ENCODE results near the gene COX15.

COX15 gene

GRCh38 chr10:99720387-99720786 is 11.5 kb downstream of the COX15 start:
- no peak overlapping the region for H3K4me3 ChIP-seq (ENCODE audit: insufficient read length, low read depth)
- no peak for DNase-seq (ENCODE audit: low read depth, low spot score)
- no peaks in the 10 kb centered on the region for H3K9me3 ChIP-seq (ENCODE audit: insufficient read depth, low read length)
- H3K36me3 ChIP-seq (ENCODE audit: insufficient read depth, insufficient read length, low read length) = peaks cover 82% of the 10 kb centered on the region
- TF ChIP-seq SUZ12 (IDR thresholded peaks at IDR 0.05; ENCODE audit: extremely low read depth, insufficient read depth, insufficient read length) = no peak
- no peak for TF ChIP-seq YY1 (IDR thresholded peaks at IDR 0.05; ENCODE audit: insufficient read depth, insufficient read length)
- TF ChIP-seq ZNF274 (IDR thresholded peaks at IDR 0.05; ENCODE audit: low read depth, low read length) = no peak
- H3K27me3 ChIP-seq (ENCODE audit: insufficient read depth, insufficient read length) = no peaks in the 10 kb centered on the region
- H3K4me1 ChIP-seq (ENCODE audit: insufficient read depth, insufficient read length) = no peaks in the 10 kb centered on the region
- no peak overlapping the region for H3K9ac ChIP-seq (ENCODE audit: insufficient read length, low read depth)

GRCh38 chr10:99714446-99714845 is 17.5 kb downstream of the COX15 start:
- DNase-seq (ENCODE audit: low read depth, low spot score) = no peak
- Histone ChIP-seq H3K4me3 (ENCODE audit: insufficient read length, low read depth) (no peak overlapping the region), H3K36me3 (ENCODE audit: insufficient read depth, insufficient read length, low read length) (peaks cover 75% of the 10 kb centered on the region), H3K27me3 (ENCODE audit: insufficient read depth, insufficient read length) (no peaks in the 10 kb centered on the region), H3K9ac (ENCODE audit: insufficient read length, low read depth) (no peak overlapping the region), H3K9me3 (ENCODE audit: insufficient read depth, low read length) (no peaks in the 10 kb centered on the region), H3K4me1 (ENCODE audit: insufficient read depth, insufficient read length) (no peaks in the 10 kb centered on the region)
- TF ChIP-seq YY1 (IDR thresholded peaks at IDR 0.05; ENCODE audit: insufficient read depth, insufficient read length) (no peak), ZNF274 (IDR thresholded peaks at IDR 0.05; ENCODE audit: low read depth, low read length) (no peak), SUZ12 (IDR thresholded peaks at IDR 0.05; ENCODE audit: extremely low read depth, insufficient read depth, insufficient read length) (no peak)

GRCh38 chr10:99711129-99711719 is 20.7 kb downstream of the COX15 start:
- DNase-seq (ENCODE audit: low read depth, low spot score) = peak; percentile 20

GRCh38 chr10:99709480-99710229 is 22.3 kb downstream of the COX15 start:
- Histone ChIP-seq H3K27me3 (ENCODE audit: insufficient read depth, insufficient read length) (no peaks in the 10 kb centered on the region), H3K9ac (ENCODE audit: insufficient read length, low read depth) (no peak overlapping the region), H3K4me3 (ENCODE audit: insufficient read length, low read depth) (no peak overlapping the region), H3K36me3 (ENCODE audit: insufficient read depth, insufficient read length, low read length) (peaks cover 57% of the 10 kb centered on the region), H3K4me1 (ENCODE audit: insufficient read depth, insufficient read length) (no peaks in the 10 kb centered on the region), H3K9me3 (ENCODE audit: insufficient read depth, low read length) (no peaks in the 10 kb centered on the region)
- TF ChIP-seq ZNF274 (IDR thresholded peaks at IDR 0.05; ENCODE audit: low read depth, low read length) (no peak), YY1 (IDR thresholded peaks at IDR 0.05; ENCODE audit: insufficient read depth, insufficient read length) (no peak), SUZ12 (IDR thresholded peaks at IDR 0.05; ENCODE audit: extremely low read depth, insufficient read depth, insufficient read length) (no peak)
- DNase-seq (ENCODE audit: low read depth, low spot score) = no peak

More at GRCh38 chr10:99711129-99711719, 20.7 kb downstream of the COX15 start:
- Histone ChIP-seq H3K9ac (ENCODE audit: insufficient read length, low read depth) (no peak overlapping the region), H3K9me3 (ENCODE audit: insufficient read depth, low read length) (no peaks in the 10 kb centered on the region), H3K4me1 (ENCODE audit: insufficient read depth, insufficient read length) (no peaks in the 10 kb centered on the region), H3K27me3 (ENCODE audit: insufficient read depth, insufficient read length) (no peaks in the 10 kb centered on the region), H3K4me3 (ENCODE audit: insufficient read length, low read depth) (no peak overlapping the region), H3K36me3 (ENCODE audit: insufficient read depth, insufficient read length, low read length) (peaks cover 62% of the 10 kb centered on the region)
- no peak for TF ChIP-seq YY1 (IDR thresholded peaks at IDR 0.05; ENCODE audit: insufficient read depth, insufficient read length)
- no peak for TF ChIP-seq SUZ12 (IDR thresholded peaks at IDR 0.05; ENCODE audit: extremely low read depth, insufficient read depth, insufficient read length)
- no peak for TF ChIP-seq ZNF274 (IDR thresholded peaks at IDR 0.05; ENCODE audit: low read depth, low read length)

GRCh38 chr10:99708428-99709012 is 23.4 kb downstream of the COX15 start:
- H3K9ac ChIP-seq (ENCODE audit: insufficient read length, low read depth) = no peak overlapping the region
- TF ChIP-seq ZNF274 (IDR thresholded peaks at IDR 0.05; ENCODE audit: low read depth, low read length) (no peak), SUZ12 (IDR thresholded peaks at IDR 0.05; ENCODE audit: extremely low read depth, insufficient read depth, insufficient read length) (no peak), YY1 (IDR thresholded peaks at IDR 0.05; ENCODE audit: insufficient read depth, insufficient read length) (no peak)
- no peak for DNase-seq (ENCODE audit: low read depth, low spot score)
- H3K4me1 ChIP-seq (ENCODE audit: insufficient read depth, insufficient read length) = no peaks in the 10 kb centered on the region
- peaks cover 59% of the 10 kb centered on the region for H3K36me3 ChIP-seq (ENCODE audit: insufficient read depth, insufficient read length, low read length)
- H3K4me3 ChIP-seq (ENCODE audit: insufficient read length, low read depth) = no peak overlapping the region
- no peaks in the 10 kb centered on the region for H3K9me3 ChIP-seq (ENCODE audit: insufficient read depth, low read length)
- no peaks in the 10 kb centered on the region for H3K27me3 ChIP-seq (ENCODE audit: insufficient read depth, insufficient read length)

GRCh38 chr10:99700649-99701048 is 31.3 kb downstream of the COX15 start:
- TF ChIP-seq ZNF274 (IDR thresholded peaks at IDR 0.05; ENCODE audit: low read depth, low read length) = no peak
- no peak for TF ChIP-seq SUZ12 (IDR thresholded peaks at IDR 0.05; ENCODE audit: extremely low read depth, insufficient read depth, insufficient read length)
- no peak for TF ChIP-seq YY1 (IDR thresholded peaks at IDR 0.05; ENCODE audit: insufficient read depth, insufficient read length)
- Histone ChIP-seq H3K9me3 (ENCODE audit: insufficient read depth, low read length) (no peaks in the 10 kb centered on the region), H3K4me1 (ENCODE audit: insufficient read depth, insufficient read length) (no peaks in the 10 kb centered on the region), H3K9ac (ENCODE audit: insufficient read length, low read depth) (no peak overlapping the region), H3K4me3 (ENCODE audit: insufficient read length, low read depth) (no peak overlapping the region), H3K27me3 (ENCODE audit: insufficient read depth, insufficient read length) (no peaks in the 10 kb centered on the region), H3K36me3 (ENCODE audit: insufficient read depth, insufficient read length, low read length) (peaks cover 70% of the 10 kb centered on the region)
- DNase-seq (ENCODE audit: low read depth, low spot score) = no peak

- Histone ChIP-seq H3K9ac (ENCODE audit: insufficient read length, low read depth) (no peak overlapping the region), H3K27me3 (ENCODE audit: insufficient read depth, insufficient read length) (no peaks in the 10 kb centered on the region), H3K4me3 (ENCODE audit: insufficient read length, low read depth) (no peak overlapping the region), H3K36me3 (ENCODE audit: insufficient read depth, insufficient read length, low read length) (peaks cover 61% of the 10 kb centered on the region), H3K9me3 (ENCODE audit: insufficient read depth, low read length) (no peaks in the 10 kb centered on the region), H3K4me1 (ENCODE audit: insufficient read depth, insufficient read length) (no peaks in the 10 kb centered on the region)
- TF ChIP-seq SUZ12 (IDR thresholded peaks at IDR 0.05; ENCODE audit: extremely low read depth, insufficient read depth, insufficient read length) (no peak), YY1 (IDR thresholded peaks at IDR 0.05; ENCODE audit: insufficient read depth, insufficient read length) (no peak), ZNF274 (IDR thresholded peaks at IDR 0.05; ENCODE audit: low read depth, low read length) (no peak)
- DNase-seq (ENCODE audit: low read depth, low spot score) = no peak
Observed at GRCh38 chr10:99698504-99699080, 33.3 kb downstream of the COX15 start.
